HepG2 (cell line): Measurements from ENCODE around the gene SLC38A2. TPM values are rescaled to one million over a fixed set of nuclear protein-coding genes. Genes with fewer than 3 reads are reported as not detected.

ENCODE experiments used
- ELF3 ChIP-seq: IDR thresholded peaks from 2 replicates; pipeline ENCODE4 v1.6.1; 2016; ENCODE audit warnings: missing genetic modification reagents, missing compliant biosample characterization
- HNRNPL ChIP-seq: fragments of 200-400 bp; formaldehyde crosslinking; IDR thresholded peaks from 2 replicates; pipeline ENCODE4 v1.6.1; 2017; ENCODE audit warnings: mild to moderate bottlenecking, low read depth, low read length
- MEIS2 ChIP-seq: sonication (generic); formaldehyde crosslinking; IDR thresholded peaks from 2 replicates; pipeline ENCODE4 v1.9.0; 2021; ENCODE audit warnings: mild to moderate bottlenecking, missing genetic modification reagents
- NRL ChIP-seq: sonication (generic); formaldehyde crosslinking; IDR thresholded peaks from 2 replicates; pipeline ENCODE4 v1.5.0; 2020; ENCODE audit warnings: missing genetic modification reagents, mild to moderate bottlenecking, moderate library complexity, borderline replicate concordance
- POLR2AphosphoS5 ChIP-seq: IDR thresholded peaks from 2 replicates; pipeline ENCODE4 v1.6.1; 2012; ENCODE audit warnings: low read depth, low read length
- SNAPC5 ChIP-seq: sonication (generic); formaldehyde crosslinking; IDR thresholded peaks from 2 replicates; pipeline ENCODE4 v1.8.1; 2023; ENCODE audit warnings: mild to moderate bottlenecking, missing genetic modification reagents, borderline replicate concordance
- SP140L ChIP-seq: sonication (generic); formaldehyde crosslinking; IDR thresholded peaks from 2 replicates; pipeline ENCODE4 v1.4.0; 2020; ENCODE audit warnings: missing genetic modification reagents, borderline replicate concordance
- ZBTB10 ChIP-seq: sonication (generic); formaldehyde crosslinking; IDR thresholded peaks from 2 replicates; pipeline ENCODE4 v1.4.0; 2020; ENCODE audit warnings: missing genetic modification reagents, borderline replicate concordance
- ZC3H13 ChIP-seq: sonication (generic); formaldehyde crosslinking; IDR thresholded peaks from 2 replicates; pipeline ENCODE4 v1.8.1; 2023; ENCODE audit warnings: mild to moderate bottlenecking, missing genetic modification reagents, moderate library complexity
- ZNF614 ChIP-seq: IDR thresholded peaks from 2 replicates; pipeline ENCODE4 v1.6.1; 2018; ENCODE audit warnings: missing biosample characterization, missing genetic modification reagents, inconsistent platforms, borderline replicate concordance
- ZNF619 ChIP-seq: sonication (generic); formaldehyde crosslinking; IDR thresholded peaks from 2 replicates; pipeline ENCODE4 v1.4.0; 2020; ENCODE audit warnings: mild to moderate bottlenecking, missing genetic modification reagents
- polyA plus RNA-seq, 8 experiments: library from polyadenylated mRNA; depleted of rRNA in 3 of 8; stranded (reverse) in 7 of 8; unstranded in 1 of 8; fragments of >200 nt; fragmentation: Illumina TruSeq in 4 of 8; extraction: Trizol in 4 of 8; gene quantifications; 2 replicates each; pipeline versions ENCODE4 v1.2.1 to v1.2.3, GENCODE V29; 2011 to 2016; ENCODE audit warnings: low read depth in 4 of 8, missing spikeins in 1 of 8, mixed read lengths in 1 of 8; ENCODE audit not compliant: insufficient read depth in 1 of 8
- total RNA-seq, 5 experiments: library from RNA; depleted of rRNA; stranded (reverse); fragments of >200 nt; fragmentation: Illumina TruSeq; extraction: Trizol; gene quantifications; 2 replicates each; pipeline ENCODE4 v1.2.3, GENCODE V29; 2016; ENCODE audit warnings: low read depth in 1 of 5
- TF ChIP-seq, protein P1 (sequence below): sonication (generic); formaldehyde crosslinking; IDR thresholded peaks from 2 replicates; pipeline ENCODE4 v1.4.0; 2020; ENCODE audit warnings: missing genetic modification reagents, borderline replicate concordance
- TF ChIP-seq, protein P2 (sequence below): sonication (generic); formaldehyde crosslinking; conservative IDR thresholded peaks from 2 replicates; pipeline ENCODE4 v1.5.0; 2020; ENCODE audit warnings: missing genetic modification reagents
- TF ChIP-seq, protein P3 (sequence below): IDR thresholded peaks from 2 replicates; pipeline ENCODE4 v1.6.1; 2012; ENCODE audit warnings: inconsistent platforms
- TF ChIP-seq, protein P4 (sequence below): sonication (generic); formaldehyde crosslinking; IDR thresholded peaks from 2 replicates; pipeline ENCODE4 v1.4.0; 2020; ENCODE audit warnings: mild to moderate bottlenecking, missing genetic modification reagents, borderline replicate concordance

The SLC38A2 gene
- total and polyA plus RNA-seq, 2 of the 13 experiments (the other 11 are each of a cell fraction or from before 2014, with no cell fraction given), result 368 to 880 TPM

DNA sequence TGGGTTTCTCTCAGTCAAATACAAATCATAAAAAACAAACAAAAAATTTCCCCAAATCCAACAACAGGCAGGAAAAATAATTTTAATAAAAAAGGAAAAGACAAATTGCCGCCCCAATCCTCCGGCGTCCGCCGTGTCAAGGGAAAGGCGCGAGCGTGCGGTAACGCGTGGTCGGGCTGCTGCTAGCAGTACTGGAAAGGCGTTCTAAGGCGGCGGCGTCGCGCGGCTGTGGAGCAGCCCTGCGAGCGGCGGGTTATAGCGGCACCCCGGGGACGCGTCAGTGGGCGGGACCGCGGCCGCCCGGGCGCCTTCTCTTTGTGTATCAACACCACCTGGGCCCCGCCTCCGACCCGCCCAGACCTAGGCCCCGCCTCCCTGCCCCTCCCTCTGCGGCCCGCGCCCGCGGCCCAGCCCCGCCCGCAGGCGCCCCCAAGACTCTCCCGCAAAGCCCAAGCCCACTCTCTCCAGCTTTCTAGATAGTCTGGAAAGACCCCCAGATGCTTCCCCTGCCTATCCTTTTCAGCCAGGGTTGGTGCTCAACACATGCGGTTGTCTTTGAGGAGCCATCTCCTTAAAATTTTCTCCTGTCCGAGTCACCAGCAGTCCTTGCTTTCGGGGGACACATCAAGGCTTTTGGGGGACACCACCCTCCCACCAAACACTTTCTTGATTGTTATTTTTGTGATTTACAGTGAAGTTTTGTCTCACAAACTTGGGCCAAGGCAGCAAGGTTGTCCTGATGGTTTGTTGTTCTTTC lies at the start of gene SLC38A2 (continued):
- TF ChIP-seq, protein P1, sequence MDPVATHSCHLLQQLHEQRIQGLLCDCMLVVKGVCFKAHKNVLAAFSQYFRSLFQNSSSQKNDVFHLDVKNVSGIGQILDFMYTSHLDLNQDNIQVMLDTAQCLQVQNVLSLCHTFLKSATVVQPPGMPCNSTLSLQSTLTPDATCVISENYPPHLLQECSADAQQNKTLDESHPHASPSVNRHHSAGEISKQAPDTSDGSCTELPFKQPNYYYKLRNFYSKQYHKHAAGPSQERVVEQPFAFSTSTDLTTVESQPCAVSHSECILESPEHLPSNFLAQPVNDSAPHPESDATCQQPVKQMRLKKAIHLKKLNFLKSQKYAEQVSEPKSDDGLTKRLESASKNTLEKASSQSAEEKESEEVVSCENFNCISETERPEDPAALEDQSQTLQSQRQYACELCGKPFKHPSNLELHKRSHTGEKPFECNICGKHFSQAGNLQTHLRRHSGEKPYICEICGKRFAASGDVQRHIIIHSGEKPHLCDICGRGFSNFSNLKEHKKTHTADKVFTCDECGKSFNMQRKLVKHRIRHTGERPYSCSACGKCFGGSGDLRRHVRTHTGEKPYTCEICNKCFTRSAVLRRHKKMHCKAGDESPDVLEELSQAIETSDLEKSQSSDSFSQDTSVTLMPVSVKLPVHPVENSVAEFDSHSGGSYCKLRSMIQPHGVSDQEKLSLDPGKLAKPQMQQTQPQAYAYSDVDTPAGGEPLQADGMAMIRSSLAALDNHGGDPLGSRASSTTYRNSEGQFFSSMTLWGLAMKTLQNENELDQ (CRISPR knock-in tag), result 0 out of 2 replicates have a peak, but pooled peaks have one; percentile 52
- peak; percentile 70 for TF ChIP-seq ZNF614 (CRISPR knock-in tag)
- peak; percentile 64 for TF ChIP-seq ZBTB10
- peak; percentile 67; the same call in 1 of the 2 replicates for TF ChIP-seq SP140L (CRISPR knock-in tag)
- TF ChIP-seq, protein P2, sequence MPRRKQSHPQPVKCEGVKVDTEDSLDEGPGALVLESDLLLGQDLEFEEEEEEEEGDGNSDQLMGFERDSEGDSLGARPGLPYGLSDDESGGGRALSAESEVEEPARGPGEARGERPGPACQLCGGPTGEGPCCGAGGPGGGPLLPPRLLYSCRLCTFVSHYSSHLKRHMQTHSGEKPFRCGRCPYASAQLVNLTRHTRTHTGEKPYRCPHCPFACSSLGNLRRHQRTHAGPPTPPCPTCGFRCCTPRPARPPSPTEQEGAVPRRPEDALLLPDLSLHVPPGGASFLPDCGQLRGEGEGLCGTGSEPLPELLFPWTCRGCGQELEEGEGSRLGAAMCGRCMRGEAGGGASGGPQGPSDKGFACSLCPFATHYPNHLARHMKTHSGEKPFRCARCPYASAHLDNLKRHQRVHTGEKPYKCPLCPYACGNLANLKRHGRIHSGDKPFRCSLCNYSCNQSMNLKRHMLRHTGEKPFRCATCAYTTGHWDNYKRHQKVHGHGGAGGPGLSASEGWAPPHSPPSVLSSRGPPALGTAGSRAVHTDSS (CRISPR knock-in tag), result peak; percentile 67; the same call in 1 of the 2 replicates
- TF ChIP-seq ZNF619 (CRISPR knock-in tag), result 0 out of 2 replicates have a peak, but pooled peaks have one; percentile 50
- TF ChIP-seq ELF3, result peak; percentile 64; the same call in 1 of the 2 replicates
- peak; percentile 100 for TF ChIP-seq POLR2AphosphoS5
- TF ChIP-seq NRL, result peak; percentile 75; the same call in 1 of the 2 replicates
- peak; percentile 78 for TF ChIP-seq HNRNPL
- TF ChIP-seq ZC3H13, result peak; percentile 77; the same call in 1 of the 2 replicates
- peak; percentile 85; the same call in 1 of the 2 replicates for TF ChIP-seq SNAPC5 (CRISPR knock-in tag)
- TF ChIP-seq MEIS2 (CRISPR knock-in tag), result peak; percentile 87; the same call in 1 of the 2 replicates
- TF ChIP-seq, protein P3, sequence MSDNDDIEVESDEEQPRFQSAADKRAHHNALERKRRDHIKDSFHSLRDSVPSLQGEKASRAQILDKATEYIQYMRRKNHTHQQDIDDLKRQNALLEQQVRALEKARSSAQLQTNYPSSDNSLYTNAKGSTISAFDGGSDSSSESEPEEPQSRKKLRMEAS, result peak; percentile 93
- TF ChIP-seq, protein P4, sequence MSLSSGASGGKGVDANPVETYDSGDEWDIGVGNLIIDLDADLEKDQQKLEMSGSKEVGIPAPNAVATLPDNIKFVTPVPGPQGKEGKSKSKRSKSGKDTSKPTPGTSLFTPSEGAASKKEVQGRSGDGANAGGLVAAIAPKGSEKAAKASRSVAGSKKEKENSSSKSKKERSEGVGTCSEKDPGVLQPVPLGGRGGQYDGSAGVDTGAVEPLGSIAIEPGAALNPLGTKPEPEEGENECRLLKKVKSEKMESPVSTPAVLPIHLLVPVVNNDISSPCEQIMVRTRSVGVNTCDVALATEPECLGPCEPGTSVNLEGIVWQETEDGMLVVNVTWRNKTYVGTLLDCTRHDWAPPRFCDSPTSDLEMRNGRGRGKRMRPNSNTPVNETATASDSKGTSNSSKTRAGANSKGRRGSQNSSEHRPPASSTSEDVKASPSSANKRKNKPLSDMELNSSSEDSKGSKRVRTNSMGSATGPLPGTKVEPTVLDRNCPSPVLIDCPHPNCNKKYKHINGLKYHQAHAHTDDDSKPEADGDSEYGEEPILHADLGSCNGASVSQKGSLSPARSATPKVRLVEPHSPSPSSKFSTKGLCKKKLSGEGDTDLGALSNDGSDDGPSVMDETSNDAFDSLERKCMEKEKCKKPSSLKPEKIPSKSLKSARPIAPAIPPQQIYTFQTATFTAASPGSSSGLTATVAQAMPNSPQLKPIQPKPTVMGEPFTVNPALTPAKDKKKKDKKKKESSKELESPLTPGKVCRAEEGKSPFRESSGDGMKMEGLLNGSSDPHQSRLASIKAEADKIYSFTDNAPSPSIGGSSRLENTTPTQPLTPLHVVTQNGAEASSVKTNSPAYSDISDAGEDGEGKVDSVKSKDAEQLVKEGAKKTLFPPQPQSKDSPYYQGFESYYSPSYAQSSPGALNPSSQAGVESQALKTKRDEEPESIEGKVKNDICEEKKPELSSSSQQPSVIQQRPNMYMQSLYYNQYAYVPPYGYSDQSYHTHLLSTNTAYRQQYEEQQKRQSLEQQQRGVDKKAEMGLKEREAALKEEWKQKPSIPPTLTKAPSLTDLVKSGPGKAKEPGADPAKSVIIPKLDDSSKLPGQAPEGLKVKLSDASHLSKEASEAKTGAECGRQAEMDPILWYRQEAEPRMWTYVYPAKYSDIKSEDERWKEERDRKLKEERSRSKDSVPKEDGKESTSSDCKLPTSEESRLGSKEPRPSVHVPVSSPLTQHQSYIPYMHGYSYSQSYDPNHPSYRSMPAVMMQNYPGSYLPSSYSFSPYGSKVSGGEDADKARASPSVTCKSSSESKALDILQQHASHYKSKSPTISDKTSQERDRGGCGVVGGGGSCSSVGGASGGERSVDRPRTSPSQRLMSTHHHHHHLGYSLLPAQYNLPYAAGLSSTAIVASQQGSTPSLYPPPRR (CRISPR knock-in tag), result peak; percentile 65; the same call in 1 of the 2 replicates
